SK-N-SH treated with all-trans-retinoic acid at 6 μM for 48 hours (cell line): ENCODE results near the gene CPNE7.

ENCODE experiments used
- ARNTL ChIP-seq: fragments of 450-650 bp; formaldehyde crosslinking; IDR thresholded peaks from 2 replicates; pipeline ENCODE4 v1.5.0; 2020; ENCODE audit warnings: low read depth, mild to moderate bottlenecking, moderate library complexity, borderline replicate concordance
- CREB5 ChIP-seq: fragments of 250-450 bp; sonication (Bioruptor Pico); IDR thresholded peaks from 2 replicates; pipeline ENCODE4 v1.5.1; 2020; ENCODE audit warnings: low read depth, mild to moderate bottlenecking, moderate library complexity

GRCh38 chr16:89557690-89558490, 17.7 kb upstream of the CPNE7 start:
- TF ChIP-seq CREB5 (no peak), ARNTL (CRISPR knock-in tag) (no peak)
